ENCODE measurements around the gene MAN1C1. TPM values are rescaled to one million over a fixed set of nuclear protein-coding genes. Genes with fewer than 3 reads are reported as not detected.

MAN1C1 gene
- total RNA-seq, 4 donors from 2014 or later: 5.0 to 31.1 (median 7.9) TPM

DNA sequence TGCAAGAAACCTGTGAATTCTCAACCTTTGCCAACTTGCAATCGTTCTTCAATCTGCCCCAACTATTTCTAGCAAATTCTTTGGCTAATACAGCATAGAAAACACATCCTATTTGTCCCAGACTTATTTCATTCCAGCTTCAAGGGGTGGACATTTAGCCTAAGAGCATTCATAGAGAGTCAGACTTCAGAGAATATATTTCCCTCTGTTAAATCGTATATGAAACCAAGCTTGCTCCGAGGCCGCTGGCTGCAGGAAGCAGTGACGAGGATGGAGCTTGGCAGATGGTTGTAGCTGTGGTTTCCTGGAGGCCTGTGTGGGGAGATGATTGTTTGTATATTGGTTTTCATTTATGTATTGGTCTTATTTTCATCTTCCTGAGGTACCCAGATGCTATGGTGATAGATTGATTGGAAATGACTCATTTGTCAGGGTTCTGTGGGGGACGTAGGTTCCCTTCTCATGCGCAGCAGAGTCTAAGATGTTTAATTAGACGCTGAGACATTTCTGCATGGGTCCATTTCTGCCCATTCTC is 26.1 kb downstream of the MAN1C1 start:
- Histone ChIP-seq H3K9me3 (no peaks in the 10 kb centered on the region), H3K27me3 (no peaks in the 10 kb centered on the region), H3K36me3 (no peaks in the 10 kb centered on the region), H3K4me3 (no peak overlapping the region), H3K27ac (peak overlapping the region in 1 of 2 donors; percentile 39), H3K4me1 (no peaks in the 10 kb centered on the region)
- no peak for DNase-seq
- TF ChIP-seq, protein P1, sequence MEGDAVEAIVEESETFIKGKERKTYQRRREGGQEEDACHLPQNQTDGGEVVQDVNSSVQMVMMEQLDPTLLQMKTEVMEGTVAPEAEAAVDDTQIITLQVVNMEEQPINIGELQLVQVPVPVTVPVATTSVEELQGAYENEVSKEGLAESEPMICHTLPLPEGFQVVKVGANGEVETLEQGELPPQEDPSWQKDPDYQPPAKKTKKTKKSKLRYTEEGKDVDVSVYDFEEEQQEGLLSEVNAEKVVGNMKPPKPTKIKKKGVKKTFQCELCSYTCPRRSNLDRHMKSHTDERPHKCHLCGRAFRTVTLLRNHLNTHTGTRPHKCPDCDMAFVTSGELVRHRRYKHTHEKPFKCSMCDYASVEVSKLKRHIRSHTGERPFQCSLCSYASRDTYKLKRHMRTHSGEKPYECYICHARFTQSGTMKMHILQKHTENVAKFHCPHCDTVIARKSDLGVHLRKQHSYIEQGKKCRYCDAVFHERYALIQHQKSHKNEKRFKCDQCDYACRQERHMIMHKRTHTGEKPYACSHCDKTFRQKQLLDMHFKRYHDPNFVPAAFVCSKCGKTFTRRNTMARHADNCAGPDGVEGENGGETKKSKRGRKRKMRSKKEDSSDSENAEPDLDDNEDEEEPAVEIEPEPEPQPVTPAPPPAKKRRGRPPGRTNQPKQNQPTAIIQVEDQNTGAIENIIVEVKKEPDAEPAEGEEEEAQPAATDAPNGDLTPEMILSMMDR (IDR thresholded peaks at IDR 0.05): no peak
- no peak for TF ChIP-seq POLR2A (IDR thresholded peaks at IDR 0.05)
- intact Hi-C loops (cut with DNase I; ENCODE audit: low total_unique reads): no loop called here

DNA sequence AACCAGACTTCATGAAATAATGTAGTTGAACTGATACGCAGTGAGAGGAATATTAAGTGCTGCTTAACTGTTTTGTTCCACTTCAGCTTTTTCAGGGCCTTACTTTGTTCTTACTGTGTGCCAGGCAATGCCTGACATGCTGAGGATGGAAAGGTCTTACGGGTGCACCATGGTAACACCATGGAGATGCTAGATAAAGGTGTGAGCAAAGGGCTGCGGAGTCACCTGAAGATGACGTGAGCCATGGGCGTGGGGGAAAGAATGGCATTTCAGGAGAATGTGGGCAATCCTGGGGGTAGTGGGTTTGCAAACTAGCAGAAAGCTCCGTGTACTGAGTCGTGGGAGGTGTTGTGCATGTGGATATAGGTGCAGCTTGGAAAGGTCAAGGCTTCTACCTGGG is 27.3 kb downstream of the MAN1C1 start:
- no peaks in the 10 kb centered on the region for H3K4me1 ChIP-seq
- no peaks in the 10 kb centered on the region for H3K36me3 ChIP-seq
- intact Hi-C loops (cut with DNase I; ENCODE audit: low total_unique reads): no loop called here
- H3K27ac ChIP-seq: no peak overlapping the region
- H3K9me3 ChIP-seq: no peaks in the 10 kb centered on the region
- no peak overlapping the region for H3K4me3 ChIP-seq
- TF ChIP-seq POLR2A (IDR thresholded peaks at IDR 0.05): no peak
- TF ChIP-seq, protein P1 (IDR thresholded peaks at IDR 0.05): no peak
- H3K27me3 ChIP-seq: no peaks in the 10 kb centered on the region
- DNase-seq: no peak

DNA sequence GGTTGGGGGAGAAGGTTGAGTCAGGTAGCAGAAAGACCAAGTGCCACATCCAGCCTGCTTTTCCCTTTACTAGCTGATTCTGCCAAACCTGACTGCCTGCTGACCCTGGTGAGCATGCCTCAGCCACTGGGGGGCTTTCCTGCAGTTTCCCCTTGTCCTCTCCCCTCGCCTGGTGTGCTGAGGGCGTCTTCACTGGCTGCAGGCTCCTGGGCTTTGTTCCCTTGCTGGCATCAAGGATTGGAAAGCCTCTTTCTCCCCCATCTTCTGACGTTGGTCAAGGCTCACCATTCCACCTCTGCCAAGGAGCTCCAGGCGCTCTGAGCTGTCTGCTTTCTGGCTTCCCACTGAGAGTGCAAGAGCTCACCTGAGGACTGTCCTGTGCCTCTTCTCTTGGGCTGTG is 28.4 kb downstream of the MAN1C1 start:
- Histone ChIP-seq H3K36me3 (no peaks in the 10 kb centered on the region), H3K4me3 (no peak overlapping the region), H3K27me3 (no peaks in the 10 kb centered on the region), H3K4me1 (peaks cover 0 to under 1% of the 10 kb centered on the region in 2 donors), H3K9me3 (no peaks in the 10 kb centered on the region), H3K27ac (no peak overlapping the region)
- TF ChIP-seq, protein P1 (IDR thresholded peaks at IDR 0.05): no peak
- no peak for TF ChIP-seq POLR2A (IDR thresholded peaks at IDR 0.05)
- DNase-seq: no peak
- intact Hi-C loops (cut with DNase I; ENCODE audit: low total_unique reads): no loop called here

DNA sequence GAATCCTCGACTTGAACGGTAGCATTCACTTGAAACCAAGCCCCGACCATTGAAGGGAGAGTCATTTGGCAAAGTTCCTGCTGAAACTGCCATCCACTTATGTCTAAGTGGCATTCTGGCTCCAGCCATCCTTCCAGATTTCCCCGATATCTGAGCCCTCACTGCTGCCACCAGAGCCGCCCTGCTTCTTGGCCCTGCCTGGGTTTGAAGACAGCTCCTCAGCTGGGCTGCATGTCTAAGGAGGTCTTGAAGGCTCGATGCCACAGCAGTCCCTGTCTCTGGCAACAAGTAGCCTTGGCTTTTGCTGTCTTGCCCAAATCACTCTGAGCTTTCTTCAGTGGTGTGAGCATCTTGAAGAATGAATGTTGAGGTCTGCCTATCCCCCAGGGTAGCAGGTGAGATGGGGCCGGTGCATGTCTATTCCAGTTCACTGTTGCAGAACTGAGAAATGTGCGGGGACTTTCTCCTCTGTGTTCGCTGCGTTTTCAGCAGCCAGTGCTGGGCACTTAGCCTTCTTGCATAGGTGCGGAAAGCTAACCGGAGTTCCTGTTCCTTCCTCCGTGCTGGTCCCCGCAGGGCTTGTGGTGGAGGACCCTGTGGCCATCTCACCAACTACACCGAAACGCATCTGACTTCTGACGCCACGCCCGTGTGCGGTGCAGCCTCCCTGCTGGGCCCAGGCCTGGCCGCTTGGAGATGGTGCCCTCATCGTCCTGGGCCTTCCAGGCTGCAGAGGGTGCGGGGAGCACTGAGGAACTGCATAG is 29.2 kb downstream of the MAN1C1 start:
- intact Hi-C loops (cut with DNase I; ENCODE audit: low total_unique reads): no loop called here
- H3K4me1 ChIP-seq: peaks cover 0 to 9% of the 10 kb centered on the region in 2 donors
- TF ChIP-seq POLR2A (IDR thresholded peaks at IDR 0.05): no peak
- TF ChIP-seq, protein P1 (IDR thresholded peaks at IDR 0.05): no peak
- H3K27me3 ChIP-seq: no peaks in the 10 kb centered on the region
- H3K9me3 ChIP-seq: no peaks in the 10 kb centered on the region
- no peaks in the 10 kb centered on the region for H3K36me3 ChIP-seq
- DNase-seq: no peak
- H3K27ac ChIP-seq: no peak overlapping the region
- H3K4me3 ChIP-seq: no peak overlapping the region

DNA sequence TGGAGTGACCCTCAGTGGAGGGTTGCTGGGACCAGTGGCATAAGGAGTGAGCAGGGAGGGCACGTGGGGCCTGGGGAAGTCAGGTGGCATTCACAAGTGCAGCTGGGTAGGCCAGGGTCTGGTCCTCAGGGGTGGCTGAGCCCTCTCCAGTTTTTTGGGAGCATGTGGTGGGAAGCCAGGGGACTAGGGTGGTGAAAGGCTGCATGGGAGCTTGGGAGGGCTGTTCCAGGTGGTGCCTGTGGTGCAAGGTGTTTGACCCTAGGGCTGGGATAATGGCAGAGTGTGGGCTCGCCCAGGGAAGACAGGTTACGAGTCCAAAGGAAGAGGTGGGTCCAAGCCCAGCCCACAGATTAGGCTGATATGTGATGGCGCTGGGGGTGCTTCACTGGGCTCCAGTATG is 30.5 kb downstream of the MAN1C1 start:
- DNase-seq: peak in 1 of 2 donors; percentile 11
- no peak overlapping the region for H3K4me3 ChIP-seq
- H3K27me3 ChIP-seq: no peaks in the 10 kb centered on the region
- intact Hi-C loops (cut with DNase I; ENCODE audit: low total_unique reads): no loop called here
- no peak overlapping the region for H3K27ac ChIP-seq
- TF ChIP-seq, protein P1 (IDR thresholded peaks at IDR 0.05): no peak
- no peak for TF ChIP-seq POLR2A (IDR thresholded peaks at IDR 0.05)
- peaks cover 0 to 10% of the 10 kb centered on the region in 2 donors for H3K4me1 ChIP-seq
- no peaks in the 10 kb centered on the region for H3K36me3 ChIP-seq
- H3K9me3 ChIP-seq: no peaks in the 10 kb centered on the region

Data from uterus (tissue), 4 donors.